GM19467 (cell line): ENCODE measurements around the gene TMEM39A.

Experiments used
- ATAC-seq: cut with Tn5 transposase; IDR thresholded peaks from one replicate; pipeline ENCODE4 v1.9.1; 2021; ENCODE audit warnings: mild to moderate bottlenecking, moderate library complexity; ENCODE audit not compliant: unreplicated experiment

The TMEM39A gene

GRCh38 chr3:119401503-119402440 lies 61.6 kb downstream of the TMEM39A start:
- ATAC-seq = no peak

GRCh38 chr3:119401069-119401468 lies 62.3 kb downstream of the TMEM39A start:
- no peak for ATAC-seq

- ATAC-seq = no peak
Observed at GRCh38 chr3:119400466-119400865, 62.9 kb downstream of the TMEM39A start.

- ATAC-seq = no peak
Observed at GRCh38 chr3:119396870-119397269, 66.5 kb downstream of the TMEM39A start.

- ATAC-seq = peak; percentile 56
Observed at GRCh38 chr3:119395923-119396358, 67.5 kb downstream of the TMEM39A start.

- ATAC-seq = no peak
Observed at GRCh38 chr3:119388577-119388976, 74.8 kb downstream of the TMEM39A start.

- no peak for ATAC-seq
Observed at GRCh38 chr3:119382134-119382533, 81.3 kb downstream of the TMEM39A start.

- no peak for ATAC-seq
Observed at GRCh38 chr3:119380697-119381096, 82.7 kb downstream of the TMEM39A start.
